Measurements from ENCODE around the gene CACHD1. TPM values are rescaled to one million over a fixed set of nuclear protein-coding genes. Genes with fewer than 3 reads are reported as not detected.

CACHD1 gene
- total and polyA plus RNA-seq, 9 of the 15 experiments (the other 6 are each of a cell fraction or from before 2014, with no cell fraction given), result 0.07 TPM; not detected in 8

DNA sequence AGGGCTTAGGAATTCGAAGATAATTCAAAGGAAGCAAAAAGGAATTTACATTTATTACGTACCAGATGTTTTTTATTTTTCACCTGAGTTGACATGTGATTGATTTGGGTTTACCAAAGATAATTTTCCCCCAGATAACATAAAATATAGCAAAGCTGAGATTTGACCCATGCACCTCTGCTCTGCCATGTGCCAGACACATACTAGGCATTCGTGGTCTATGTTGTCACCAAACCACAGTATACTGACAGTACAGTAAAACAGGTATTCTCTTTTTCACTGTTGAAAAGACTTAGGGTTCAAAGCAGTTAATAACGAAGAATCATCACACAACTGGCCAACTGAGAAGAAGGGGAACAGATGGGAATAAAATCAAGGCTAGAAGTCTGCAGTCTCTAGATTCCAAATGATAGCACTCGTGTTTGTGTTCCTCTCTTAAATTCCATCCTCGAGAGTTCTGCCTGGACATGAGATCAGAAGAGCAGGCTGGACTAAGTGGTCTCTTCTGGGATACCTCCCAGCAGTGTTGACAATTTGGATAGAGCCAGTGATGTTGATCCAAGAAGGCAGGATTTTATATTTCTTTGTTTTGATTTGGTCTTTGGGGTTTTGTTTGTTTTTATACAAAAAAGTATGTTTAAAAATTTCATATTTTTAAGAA lies 189.7 kb downstream of the CACHD1 start (continued):
- TF ChIP-seq, protein P1, sequence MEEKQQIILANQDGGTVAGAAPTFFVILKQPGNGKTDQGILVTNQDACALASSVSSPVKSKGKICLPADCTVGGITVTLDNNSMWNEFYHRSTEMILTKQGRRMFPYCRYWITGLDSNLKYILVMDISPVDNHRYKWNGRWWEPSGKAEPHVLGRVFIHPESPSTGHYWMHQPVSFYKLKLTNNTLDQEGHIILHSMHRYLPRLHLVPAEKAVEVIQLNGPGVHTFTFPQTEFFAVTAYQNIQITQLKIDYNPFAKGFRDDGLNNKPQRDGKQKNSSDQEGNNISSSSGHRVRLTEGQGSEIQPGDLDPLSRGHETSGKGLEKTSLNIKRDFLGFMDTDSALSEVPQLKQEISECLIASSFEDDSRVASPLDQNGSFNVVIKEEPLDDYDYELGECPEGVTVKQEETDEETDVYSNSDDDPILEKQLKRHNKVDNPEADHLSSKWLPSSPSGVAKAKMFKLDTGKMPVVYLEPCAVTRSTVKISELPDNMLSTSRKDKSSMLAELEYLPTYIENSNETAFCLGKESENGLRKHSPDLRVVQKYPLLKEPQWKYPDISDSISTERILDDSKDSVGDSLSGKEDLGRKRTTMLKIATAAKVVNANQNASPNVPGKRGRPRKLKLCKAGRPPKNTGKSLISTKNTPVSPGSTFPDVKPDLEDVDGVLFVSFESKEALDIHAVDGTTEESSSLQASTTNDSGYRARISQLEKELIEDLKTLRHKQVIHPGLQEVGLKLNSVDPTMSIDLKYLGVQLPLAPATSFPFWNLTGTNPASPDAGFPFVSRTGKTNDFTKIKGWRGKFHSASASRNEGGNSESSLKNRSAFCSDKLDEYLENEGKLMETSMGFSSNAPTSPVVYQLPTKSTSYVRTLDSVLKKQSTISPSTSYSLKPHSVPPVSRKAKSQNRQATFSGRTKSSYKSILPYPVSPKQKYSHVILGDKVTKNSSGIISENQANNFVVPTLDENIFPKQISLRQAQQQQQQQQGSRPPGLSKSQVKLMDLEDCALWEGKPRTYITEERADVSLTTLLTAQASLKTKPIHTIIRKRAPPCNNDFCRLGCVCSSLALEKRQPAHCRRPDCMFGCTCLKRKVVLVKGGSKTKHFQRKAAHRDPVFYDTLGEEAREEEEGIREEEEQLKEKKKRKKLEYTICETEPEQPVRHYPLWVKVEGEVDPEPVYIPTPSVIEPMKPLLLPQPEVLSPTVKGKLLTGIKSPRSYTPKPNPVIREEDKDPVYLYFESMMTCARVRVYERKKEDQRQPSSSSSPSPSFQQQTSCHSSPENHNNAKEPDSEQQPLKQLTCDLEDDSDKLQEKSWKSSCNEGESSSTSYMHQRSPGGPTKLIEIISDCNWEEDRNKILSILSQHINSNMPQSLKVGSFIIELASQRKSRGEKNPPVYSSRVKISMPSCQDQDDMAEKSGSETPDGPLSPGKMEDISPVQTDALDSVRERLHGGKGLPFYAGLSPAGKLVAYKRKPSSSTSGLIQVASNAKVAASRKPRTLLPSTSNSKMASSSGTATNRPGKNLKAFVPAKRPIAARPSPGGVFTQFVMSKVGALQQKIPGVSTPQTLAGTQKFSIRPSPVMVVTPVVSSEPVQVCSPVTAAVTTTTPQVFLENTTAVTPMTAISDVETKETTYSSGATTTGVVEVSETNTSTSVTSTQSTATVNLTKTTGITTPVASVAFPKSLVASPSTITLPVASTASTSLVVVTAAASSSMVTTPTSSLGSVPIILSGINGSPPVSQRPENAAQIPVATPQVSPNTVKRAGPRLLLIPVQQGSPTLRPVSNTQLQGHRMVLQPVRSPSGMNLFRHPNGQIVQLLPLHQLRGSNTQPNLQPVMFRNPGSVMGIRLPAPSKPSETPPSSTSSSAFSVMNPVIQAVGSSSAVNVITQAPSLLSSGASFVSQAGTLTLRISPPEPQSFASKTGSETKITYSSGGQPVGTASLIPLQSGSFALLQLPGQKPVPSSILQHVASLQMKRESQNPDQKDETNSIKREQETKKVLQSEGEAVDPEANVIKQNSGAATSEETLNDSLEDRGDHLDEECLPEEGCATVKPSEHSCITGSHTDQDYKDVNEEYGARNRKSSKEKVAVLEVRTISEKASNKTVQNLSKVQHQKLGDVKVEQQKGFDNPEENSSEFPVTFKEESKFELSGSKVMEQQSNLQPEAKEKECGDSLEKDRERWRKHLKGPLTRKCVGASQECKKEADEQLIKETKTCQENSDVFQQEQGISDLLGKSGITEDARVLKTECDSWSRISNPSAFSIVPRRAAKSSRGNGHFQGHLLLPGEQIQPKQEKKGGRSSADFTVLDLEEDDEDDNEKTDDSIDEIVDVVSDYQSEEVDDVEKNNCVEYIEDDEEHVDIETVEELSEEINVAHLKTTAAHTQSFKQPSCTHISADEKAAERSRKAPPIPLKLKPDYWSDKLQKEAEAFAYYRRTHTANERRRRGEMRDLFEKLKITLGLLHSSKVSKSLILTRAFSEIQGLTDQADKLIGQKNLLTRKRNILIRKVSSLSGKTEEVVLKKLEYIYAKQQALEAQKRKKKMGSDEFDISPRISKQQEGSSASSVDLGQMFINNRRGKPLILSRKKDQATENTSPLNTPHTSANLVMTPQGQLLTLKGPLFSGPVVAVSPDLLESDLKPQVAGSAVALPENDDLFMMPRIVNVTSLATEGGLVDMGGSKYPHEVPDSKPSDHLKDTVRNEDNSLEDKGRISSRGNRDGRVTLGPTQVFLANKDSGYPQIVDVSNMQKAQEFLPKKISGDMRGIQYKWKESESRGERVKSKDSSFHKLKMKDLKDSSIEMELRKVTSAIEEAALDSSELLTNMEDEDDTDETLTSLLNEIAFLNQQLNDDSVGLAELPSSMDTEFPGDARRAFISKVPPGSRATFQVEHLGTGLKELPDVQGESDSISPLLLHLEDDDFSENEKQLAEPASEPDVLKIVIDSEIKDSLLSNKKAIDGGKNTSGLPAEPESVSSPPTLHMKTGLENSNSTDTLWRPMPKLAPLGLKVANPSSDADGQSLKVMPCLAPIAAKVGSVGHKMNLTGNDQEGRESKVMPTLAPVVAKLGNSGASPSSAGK (IDR thresholded peaks at IDR 0.05), result no peak
- TF ChIP-seq TFAM (CRISPR knock-in tag; conservative IDR thresholded peaks at IDR 0.05) (no peak), SP1 (CRISPR knock-in tag; IDR thresholded peaks at IDR 0.05) (no peak), ZNF695 (CRISPR knock-in tag; IDR thresholded peaks at IDR 0.05) (no peak), ETV6 (IDR thresholded peaks at IDR 0.05; ENCODE audit: borderline replicate concordance in 1 of 2, low read depth in 2 of 2, low read length in 1 of 2) (no peak), ETV6 (CRISPR knock-in tag; IDR thresholded peaks at IDR 0.05; ENCODE audit: borderline replicate concordance) (no peak), ILK (tag; IDR thresholded peaks at IDR 0.05; ENCODE audit: borderline replicate concordance, low read depth) (no peak), HMGN3 (IDR thresholded peaks at IDR 0.05; ENCODE audit: borderline replicate concordance, extremely low read depth, insufficient read length, low read depth, low read length) (no peak)
- TF ChIP-seq, protein P2, sequence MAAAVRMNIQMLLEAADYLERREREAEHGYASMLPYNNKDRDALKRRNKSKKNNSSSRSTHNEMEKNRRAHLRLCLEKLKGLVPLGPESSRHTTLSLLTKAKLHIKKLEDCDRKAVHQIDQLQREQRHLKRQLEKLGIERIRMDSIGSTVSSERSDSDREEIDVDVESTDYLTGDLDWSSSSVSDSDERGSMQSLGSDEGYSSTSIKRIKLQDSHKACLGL (CRISPR knock-in tag; IDR thresholded peaks at IDR 0.05; ENCODE audit: borderline replicate concordance, poor library complexity, severe bottlenecking), result no peak

Measured in K562 (cell line).